Liver (tissue), 9 donors: ENCODE results near the gene TRA2A. TPM values are rescaled to one million over a fixed set of nuclear protein-coding genes. Genes with fewer than 3 reads are reported as not detected.

Experiments
- DNase-seq: peaks from one replicate; pipeline ENCODE4 v3.0.0-alpha.2; 2017; ENCODE audit warnings: low spot score
- H3K27ac ChIP-seq, 2 donors: one replicate each; pipeline ENCODE4 v1.7.0; 2013; ENCODE audit warnings: inconsistent platforms in 2 of 2, low read length in 2 of 2, control low read depth in 1 of 2, low read depth in 1 of 2, mild to moderate bottlenecking in 1 of 2
- H3K27me3 ChIP-seq, 4 donors: one replicate each; pipeline versions ENCODE4 v1.6.1 to v1.7.0; 2013; ENCODE audit warnings: low read length in 3 of 4, inconsistent platforms in 1 of 4, mild to moderate bottlenecking in 1 of 4, moderate library complexity in 1 of 4; ENCODE audit not compliant: control insufficient read depth in 4 of 4, insufficient read depth in 4 of 4
- H3K36me3 ChIP-seq, 4 donors: one replicate each; pipeline versions ENCODE4 v1.6.1 to v1.7.0; 2013; ENCODE audit warnings: low read length in 3 of 4, mild to moderate bottlenecking in 3 of 4, low read depth in 1 of 4, moderate library complexity in 1 of 4; ENCODE audit not compliant: control insufficient read depth in 4 of 4, insufficient read depth in 3 of 4
- H3K4me1 ChIP-seq, 4 donors: one replicate each; pipeline versions ENCODE4 v1.6.1 to v1.7.0; 2013; ENCODE audit warnings: low read length in 3 of 4, mild to moderate bottlenecking in 3 of 4, moderate library complexity in 1 of 4; ENCODE audit not compliant: control insufficient read depth in 4 of 4, insufficient read depth in 4 of 4
- H3K4me3 ChIP-seq, 3 donors: one replicate each; pipeline versions ENCODE4 v1.6.1 to v1.7.0; 2013; ENCODE audit warnings: low read length in 3 of 3, control low read depth in 1 of 3, low read depth in 1 of 3, mild to moderate bottlenecking in 1 of 3
- H3K9ac ChIP-seq, 2 donors: one replicate each; pipeline ENCODE4 v1.7.0; 2013; ENCODE audit warnings: low read length in 2 of 2, mild to moderate bottlenecking in 2 of 2, moderate library complexity in 2 of 2, control low read depth in 1 of 2, low read depth in 1 of 2
- H3K9me3 ChIP-seq, 4 donors: one replicate each; pipeline versions ENCODE4 v1.6.1 to v1.7.0; 2013; ENCODE audit warnings: low read length in 3 of 4; ENCODE audit not compliant: control insufficient read depth in 4 of 4
- EGR1 ChIP-seq, 2 donors: IDR thresholded peaks; 2 replicates each; pipeline ENCODE4 v1.6.1; 2016 to 2018; ENCODE audit warnings: antibody characterized with exemption in 2 of 2, low read depth in 2 of 2
- FOXA1 ChIP-seq: IDR thresholded peaks from 2 replicates; pipeline ENCODE4 v1.6.1; 2016; ENCODE audit warnings: antibody characterized with exemption
- FOXA2 ChIP-seq: IDR thresholded peaks from 2 replicates; pipeline ENCODE4 v1.6.1; 2016; ENCODE audit warnings: antibody characterized with exemption
- GABPA ChIP-seq, 2 donors: IDR thresholded peaks in 1 of 2; conservative IDR thresholded peaks in 1 of 2; 2 replicates each; pipeline ENCODE4 v1.6.1; 2016; ENCODE audit warnings: antibody characterized with exemption in 2 of 2, mild to moderate bottlenecking in 1 of 2, moderate library complexity in 1 of 2
- HNF4A ChIP-seq, 2 donors: conservative IDR thresholded peaks; 2 replicates each; pipeline ENCODE4 v1.6.1; 2016; ENCODE audit warnings: antibody characterized with exemption in 2 of 2, mild to moderate bottlenecking in 2 of 2
- HNF4G ChIP-seq: IDR thresholded peaks from 2 replicates; pipeline ENCODE4 v1.6.1; 2016; ENCODE audit warnings: antibody characterized with exemption
- JUND ChIP-seq, 2 donors: IDR thresholded peaks; 2 replicates each; pipeline ENCODE4 v1.6.1; 2016; ENCODE audit warnings: antibody characterized with exemption in 2 of 2
- MAX ChIP-seq: IDR thresholded peaks from 2 replicates; pipeline ENCODE4 v1.6.1; 2016; ENCODE audit warnings: antibody characterized with exemption
- NR2F2 ChIP-seq: IDR thresholded peaks from 2 replicates; pipeline ENCODE4 v1.6.1; 2016; ENCODE audit warnings: antibody characterized with exemption
- RAD21 ChIP-seq, 2 donors: IDR thresholded peaks; 2 replicates each; pipeline ENCODE4 v1.6.1; 2016; ENCODE audit warnings: antibody characterized with exemption in 2 of 2, mild to moderate bottlenecking in 2 of 2
- SP1 ChIP-seq: IDR thresholded peaks from 2 replicates; pipeline ENCODE4 v1.6.1; 2018; ENCODE audit warnings: antibody characterized with exemption, mild to moderate bottlenecking
- TAF1 ChIP-seq: conservative IDR thresholded peaks from 2 replicates; pipeline ENCODE4 v1.6.1; 2016; ENCODE audit warnings: antibody characterized with exemption, mild to moderate bottlenecking
- YY1 ChIP-seq: IDR thresholded peaks from 2 replicates; pipeline ENCODE4 v1.6.1; 2016; ENCODE audit warnings: antibody characterized with exemption, mild to moderate bottlenecking
- ZBTB33 ChIP-seq: IDR thresholded peaks from 2 replicates; pipeline ENCODE4 v1.6.1; 2016; ENCODE audit warnings: antibody characterized with exemption
- WGBS: extraction: QIAGEN DNeasy Blood & Tissue Kit; methylation state at CpG from one replicate; pipeline ENCODE4 v1.1.7; 2013; 5-methylcytosine and 5-hydroxymethylcytosine counted together
- polyA plus RNA-seq, 2 donors: library from polyadenylated mRNA; stranded (reverse) in 1 of 2; unstranded in 1 of 2; fragments of 200-250 nt in 1 of 2; fragments of >200 nt in 1 of 2; fragmentation: Nextera tagmentation in 1 of 2; extraction: Ambion mirVana in 1 of 2; gene quantifications; one replicate each; pipeline versions ENCODE4 v1.2.1 to v1.2.3, GENCODE V29; 2013 to 2015
- total RNA-seq, 2 donors: library from RNA; depleted of rRNA; stranded (reverse); fragments of >200 nt; gene quantifications; one replicate each; pipeline ENCODE4 v1.2.3, GENCODE V29; 2014
- TF ChIP-seq, protein P1 (sequence below): IDR thresholded peaks from 2 replicates; pipeline ENCODE4 v1.6.1; 2016; ENCODE audit warnings: antibody characterized with exemption
- TF ChIP-seq, protein P2 (sequence below): IDR thresholded peaks from 2 replicates; pipeline ENCODE4 v1.6.1; 2016; ENCODE audit warnings: antibody characterized with exemption, mild to moderate bottlenecking
- TF ChIP-seq, protein P3 (sequence below): fragments of 150-350 bp; IDR thresholded peaks from 2 replicates; pipeline ENCODE4 v1.5.1; 2017; ENCODE audit warnings: improper control_type of control experiment, low read depth, low read length; ENCODE audit not compliant: missing input control
- donor health status: healthy.
- donor health status: healthy.
- donor health status: healthy.
- donor health status: healthy.
- donor health status: healthy.

Gene TRA2A
- total and polyA plus RNA-seq, 4 donors: 13.7 to 25.9 (median 21.7) TPM

DNA sequence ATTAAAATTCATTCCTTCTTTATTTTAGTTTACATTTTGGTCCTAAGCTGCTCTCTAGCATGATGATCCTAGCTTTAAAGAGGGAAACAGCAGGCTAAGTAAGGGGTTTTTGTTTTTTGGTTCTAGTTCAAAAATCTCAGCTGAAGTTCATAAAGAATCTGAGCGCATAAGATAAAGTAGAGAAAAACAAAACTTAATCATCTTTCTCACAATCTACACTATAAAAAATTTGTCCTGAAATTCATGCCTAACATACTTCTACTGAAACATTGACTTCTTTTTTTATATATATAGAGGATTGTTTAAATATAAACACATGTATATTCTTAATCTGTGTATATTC, 54.7 kb downstream of the TRA2A start:
- Histone ChIP-seq H3K9me3 (peaks cover 0 to 4% (median under 1%) of the 10 kb centered on the region in 4 donors), H3K27ac (no peak overlapping the region), H3K36me3 (no peaks in the 10 kb centered on the region), H3K4me3 (no peak overlapping the region), H3K9ac (no peak overlapping the region), H3K4me1 (peaks cover 2 to 12% (median 9%) of the 10 kb centered on the region in 4 donors), H3K27me3 (peaks cover 0 to 50% (median 27%) of the 10 kb centered on the region in 4 donors)
- no peak for TF ChIP-seq NR2F2
- no peak for TF ChIP-seq SP1
- TF ChIP-seq JUND (IDR thresholded peaks at IDR 0.05): no peak
- TF ChIP-seq, protein P1, sequence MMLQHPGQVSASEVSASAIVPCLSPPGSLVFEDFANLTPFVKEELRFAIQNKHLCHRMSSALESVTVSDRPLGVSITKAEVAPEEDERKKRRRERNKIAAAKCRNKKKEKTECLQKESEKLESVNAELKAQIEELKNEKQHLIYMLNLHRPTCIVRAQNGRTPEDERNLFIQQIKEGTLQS: no peak
- TF ChIP-seq GABPA (IDR thresholded peaks at IDR 0.05 in 1 of 2, conservative IDR thresholded peaks at IDR 0.05 in 1 of 2): no peak
- TF ChIP-seq FOXA2: no peak
- TF ChIP-seq HNF4G: no peak
- no peak for TF ChIP-seq HNF4A (conservative IDR thresholded peaks at IDR 0.05)
- no peak for TF ChIP-seq FOXA1
- no peak for TF ChIP-seq TAF1
- no peak for DNase-seq
- WGBS: 82% methylated on average over 1 of the region's 1 CpG

DNA sequence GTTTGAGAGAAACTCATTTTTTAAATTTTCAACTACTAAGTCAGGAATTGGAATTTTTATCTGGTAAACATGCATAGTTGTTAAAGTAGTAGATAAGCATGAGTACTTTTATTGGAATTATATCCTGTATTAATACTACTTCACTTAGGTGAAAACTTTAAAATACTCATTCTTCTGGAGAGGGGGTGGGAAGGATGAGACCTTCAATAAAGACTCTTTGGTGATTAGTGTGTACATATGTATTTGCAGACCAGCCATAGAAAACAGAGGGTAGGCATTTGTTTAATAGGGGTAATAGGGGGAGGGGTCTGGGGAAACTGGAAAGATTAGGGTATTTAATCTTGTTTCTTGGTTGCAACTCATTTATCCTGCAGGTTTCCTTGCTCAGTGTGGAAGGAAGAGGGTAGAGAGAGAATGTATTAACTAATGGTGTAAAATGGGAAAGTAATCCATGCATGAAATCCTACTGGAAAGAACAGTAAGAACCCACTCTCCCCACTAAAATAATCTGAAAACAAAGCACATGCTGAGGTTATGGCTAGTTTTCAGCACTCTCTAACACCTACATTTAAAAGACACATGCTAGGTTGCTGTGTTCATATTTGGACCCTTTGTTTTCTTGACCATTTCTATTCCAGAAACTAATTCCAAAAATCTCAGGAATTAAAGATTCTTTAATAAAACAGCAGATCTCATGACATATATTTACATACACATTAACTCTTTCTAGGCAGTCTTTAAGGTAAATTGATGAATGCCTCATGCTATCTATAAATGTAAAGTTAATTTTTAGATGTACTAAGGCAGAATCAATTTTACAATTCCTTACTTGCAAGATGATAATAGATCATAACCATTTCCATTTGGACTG, 55.3 kb downstream of the TRA2A start:
- no peak overlapping the region for H3K9ac ChIP-seq
- H3K4me1 ChIP-seq: peaks cover 2 to 12% (median 9%) of the 10 kb centered on the region in 4 donors
- H3K27me3 ChIP-seq: peaks cover 0 to 52% (median 29%) of the 10 kb centered on the region in 4 donors
- no peak overlapping the region for H3K27ac ChIP-seq
- no peak for TF ChIP-seq SP1
- no peak for TF ChIP-seq GABPA (IDR thresholded peaks at IDR 0.05 in 1 of 2, conservative IDR thresholded peaks at IDR 0.05 in 1 of 2)
- TF ChIP-seq TAF1: no peak
- TF ChIP-seq, protein P1: no peak
- H3K4me3 ChIP-seq: no peak overlapping the region
- DNase-seq: no peak
- peaks cover 0 to 4% (median under 1%) of the 10 kb centered on the region in 4 donors for H3K9me3 ChIP-seq
- no peaks in the 10 kb centered on the region for H3K36me3 ChIP-seq

DNA sequence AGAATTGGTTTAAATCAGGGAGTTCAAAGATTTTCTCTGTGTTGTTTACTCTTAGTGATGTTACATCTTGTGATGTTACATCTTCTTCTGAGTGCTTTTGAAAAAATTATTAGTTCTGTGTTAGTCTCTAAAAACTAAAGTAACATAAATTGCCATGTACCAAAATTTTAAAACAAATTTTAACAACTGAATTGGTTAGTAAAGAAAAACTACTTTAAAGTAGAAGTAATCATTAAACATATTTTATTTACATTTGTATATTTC, 56.3 kb downstream of the TRA2A start:
- no peak overlapping the region for H3K4me3 ChIP-seq
- peaks cover 2 to 53% (median 31%) of the 10 kb centered on the region in 4 donors for H3K27me3 ChIP-seq
- no peak overlapping the region for H3K27ac ChIP-seq
- no peak overlapping the region for H3K9ac ChIP-seq
- peaks cover 4 to 13% (median 12%) of the 10 kb centered on the region in 4 donors for H3K4me1 ChIP-seq
- TF ChIP-seq, protein P1: no peak
- TF ChIP-seq FOXA2 (no peak), YY1 (no peak), RAD21 (IDR thresholded peaks at IDR 0.05) (no peak), JUND (IDR thresholded peaks at IDR 0.05) (no peak), FOXA1 (no peak), SP1 (no peak), ZBTB33 (no peak), HNF4A (conservative IDR thresholded peaks at IDR 0.05) (no peak), HNF4G (no peak), TAF1 (no peak), EGR1 (IDR thresholded peaks at IDR 0.05; ENCODE audit: low read depth in 2 of 2) (no peak), MAX (no peak)
- TF ChIP-seq, protein P2, sequence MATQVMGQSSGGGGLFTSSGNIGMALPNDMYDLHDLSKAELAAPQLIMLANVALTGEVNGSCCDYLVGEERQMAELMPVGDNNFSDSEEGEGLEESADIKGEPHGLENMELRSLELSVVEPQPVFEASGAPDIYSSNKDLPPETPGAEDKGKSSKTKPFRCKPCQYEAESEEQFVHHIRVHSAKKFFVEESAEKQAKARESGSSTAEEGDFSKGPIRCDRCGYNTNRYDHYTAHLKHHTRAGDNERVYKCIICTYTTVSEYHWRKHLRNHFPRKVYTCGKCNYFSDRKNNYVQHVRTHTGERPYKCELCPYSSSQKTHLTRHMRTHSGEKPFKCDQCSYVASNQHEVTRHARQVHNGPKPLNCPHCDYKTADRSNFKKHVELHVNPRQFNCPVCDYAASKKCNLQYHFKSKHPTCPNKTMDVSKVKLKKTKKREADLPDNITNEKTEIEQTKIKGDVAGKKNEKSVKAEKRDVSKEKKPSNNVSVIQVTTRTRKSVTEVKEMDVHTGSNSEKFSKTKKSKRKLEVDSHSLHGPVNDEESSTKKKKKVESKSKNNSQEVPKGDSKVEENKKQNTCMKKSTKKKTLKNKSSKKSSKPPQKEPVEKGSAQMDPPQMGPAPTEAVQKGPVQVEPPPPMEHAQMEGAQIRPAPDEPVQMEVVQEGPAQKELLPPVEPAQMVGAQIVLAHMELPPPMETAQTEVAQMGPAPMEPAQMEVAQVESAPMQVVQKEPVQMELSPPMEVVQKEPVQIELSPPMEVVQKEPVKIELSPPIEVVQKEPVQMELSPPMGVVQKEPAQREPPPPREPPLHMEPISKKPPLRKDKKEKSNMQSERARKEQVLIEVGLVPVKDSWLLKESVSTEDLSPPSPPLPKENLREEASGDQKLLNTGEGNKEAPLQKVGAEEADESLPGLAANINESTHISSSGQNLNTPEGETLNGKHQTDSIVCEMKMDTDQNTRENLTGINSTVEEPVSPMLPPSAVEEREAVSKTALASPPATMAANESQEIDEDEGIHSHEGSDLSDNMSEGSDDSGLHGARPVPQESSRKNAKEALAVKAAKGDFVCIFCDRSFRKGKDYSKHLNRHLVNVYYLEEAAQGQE: no peak
- TF ChIP-seq, protein P3, sequence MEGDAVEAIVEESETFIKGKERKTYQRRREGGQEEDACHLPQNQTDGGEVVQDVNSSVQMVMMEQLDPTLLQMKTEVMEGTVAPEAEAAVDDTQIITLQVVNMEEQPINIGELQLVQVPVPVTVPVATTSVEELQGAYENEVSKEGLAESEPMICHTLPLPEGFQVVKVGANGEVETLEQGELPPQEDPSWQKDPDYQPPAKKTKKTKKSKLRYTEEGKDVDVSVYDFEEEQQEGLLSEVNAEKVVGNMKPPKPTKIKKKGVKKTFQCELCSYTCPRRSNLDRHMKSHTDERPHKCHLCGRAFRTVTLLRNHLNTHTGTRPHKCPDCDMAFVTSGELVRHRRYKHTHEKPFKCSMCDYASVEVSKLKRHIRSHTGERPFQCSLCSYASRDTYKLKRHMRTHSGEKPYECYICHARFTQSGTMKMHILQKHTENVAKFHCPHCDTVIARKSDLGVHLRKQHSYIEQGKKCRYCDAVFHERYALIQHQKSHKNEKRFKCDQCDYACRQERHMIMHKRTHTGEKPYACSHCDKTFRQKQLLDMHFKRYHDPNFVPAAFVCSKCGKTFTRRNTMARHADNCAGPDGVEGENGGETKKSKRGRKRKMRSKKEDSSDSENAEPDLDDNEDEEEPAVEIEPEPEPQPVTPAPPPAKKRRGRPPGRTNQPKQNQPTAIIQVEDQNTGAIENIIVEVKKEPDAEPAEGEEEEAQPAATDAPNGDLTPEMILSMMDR: no peak
- DNase-seq: no peak
- H3K9me3 ChIP-seq: peaks cover 0 to 4% (median under 1%) of the 10 kb centered on the region in 4 donors
- no peaks in the 10 kb centered on the region for H3K36me3 ChIP-seq
